Measurements from ENCODE around the gene SLC18A3.

Gene SLC18A3

GRCh38 chr10:49610114-49610457, at the start of gene SLC18A3:
Gene SLC18A3, plus strand, starts transcription at chr10:49610310. Its CDS starts 431 bp downstream, at chr10:49610741.
- Histone ChIP-seq H3K4me1 (ENCODE audit: control insufficient read depth, low read length) (no peaks in the 10 kb centered on the region), H4K20me1 (ENCODE audit: control insufficient read depth, insufficient read depth, low read depth, low read length) (no peaks in the 10 kb centered on the region), H3F3A (ENCODE audit: control insufficient read depth, insufficient read depth) (no peaks in the 10 kb centered on the region), H3K9me3 (ENCODE audit: control insufficient read depth, insufficient read depth, low read length) (no peaks in the 10 kb centered on the region; the same call in 1 of the 2 replicates), H3K9me2 (replicated peaks; ENCODE audit: control insufficient read depth, low read length) (no peaks in the 10 kb centered on the region), H3K4me3 (ENCODE audit: low read length) (no peak within 1 kb of the TSS), H3K79me2 (ENCODE audit: control insufficient read depth, low read length) (no peaks in the 10 kb centered on the region), H3K27ac (ENCODE audit: low read depth, low read length) (no peak within 1 kb of the TSS), H3K4me2 (ENCODE audit: low read length) (no peak within 1 kb of the TSS), H3K27me3 (ENCODE audit: control insufficient read depth, low read length) (no peaks in the 10 kb centered on the region), H3K36me3 (ENCODE audit: control insufficient read depth, low read length) (no peaks in the 10 kb centered on the region)
- TF ChIP-seq CTCF (IDR thresholded peaks at IDR 0.05; ENCODE audit: low read depth, low read length, poor library complexity, severe bottlenecking) (no peak), EZH2phosphoT487 (IDR thresholded peaks at IDR 0.05; ENCODE audit: borderline replicate concordance, low read length) (no peak)

- H3K9me3 ChIP-seq (ENCODE audit: control insufficient read depth, insufficient read depth, low read length), result no peaks in the 10 kb centered on the region
- no peaks in the 10 kb centered on the region for H4K20me1 ChIP-seq (ENCODE audit: control insufficient read depth, insufficient read depth, low read depth, low read length)
- TF ChIP-seq EZH2phosphoT487 (IDR thresholded peaks at IDR 0.05; ENCODE audit: borderline replicate concordance, low read length) (no peak), CTCF (IDR thresholded peaks at IDR 0.05; ENCODE audit: low read depth, low read length, poor library complexity, severe bottlenecking) (no peak)
- H3K4me2 ChIP-seq (ENCODE audit: low read length), result no peak overlapping the region
- no peaks in the 10 kb centered on the region for H3K9me2 ChIP-seq (replicated peaks; ENCODE audit: control insufficient read depth, low read length)
- H3K27ac ChIP-seq (ENCODE audit: low read depth, low read length), result no peak overlapping the region
- no peaks in the 10 kb centered on the region for H3K36me3 ChIP-seq (ENCODE audit: control insufficient read depth, low read length)
- H3K4me3 ChIP-seq (ENCODE audit: low read length), result no peak overlapping the region
- no peaks in the 10 kb centered on the region for H3F3A ChIP-seq (ENCODE audit: control insufficient read depth, insufficient read depth)
- H3K27me3 ChIP-seq (ENCODE audit: control insufficient read depth, low read length), result 0 out of 2 replicates have a peak, but pooled peaks cover 2% of the 10 kb centered on the region
- H3K79me2 ChIP-seq (ENCODE audit: control insufficient read depth, low read length), result no peaks in the 10 kb centered on the region
- H3K4me1 ChIP-seq (ENCODE audit: control insufficient read depth, low read length), result no peaks in the 10 kb centered on the region
Observed at GRCh38 chr10:49560526-49560925, 49.6 kb upstream of the SLC18A3 start.

GRCh38 chr10:49562893-49563292, 47.2 kb upstream of the SLC18A3 start:
- TF ChIP-seq EZH2phosphoT487 (IDR thresholded peaks at IDR 0.05; ENCODE audit: borderline replicate concordance, low read length) (no peak), CTCF (IDR thresholded peaks at IDR 0.05; ENCODE audit: low read depth, low read length, poor library complexity, severe bottlenecking) (no peak)
- no peaks in the 10 kb centered on the region for H3K9me2 ChIP-seq (replicated peaks; ENCODE audit: control insufficient read depth, low read length)
- H3K4me1 ChIP-seq (ENCODE audit: control insufficient read depth, low read length), result no peaks in the 10 kb centered on the region
- H3K79me2 ChIP-seq (ENCODE audit: control insufficient read depth, low read length), result no peaks in the 10 kb centered on the region
- no peak overlapping the region for H3K4me2 ChIP-seq (ENCODE audit: low read length)
- no peaks in the 10 kb centered on the region for H3K36me3 ChIP-seq (ENCODE audit: control insufficient read depth, low read length)
- no peaks in the 10 kb centered on the region for H3F3A ChIP-seq (ENCODE audit: control insufficient read depth, insufficient read depth)
- no peaks in the 10 kb centered on the region for H3K27me3 ChIP-seq (ENCODE audit: control insufficient read depth, low read length)
- H4K20me1 ChIP-seq (ENCODE audit: control insufficient read depth, insufficient read depth, low read depth, low read length), result no peaks in the 10 kb centered on the region
- H3K4me3 ChIP-seq (ENCODE audit: low read length), result no peak overlapping the region
- H3K27ac ChIP-seq (ENCODE audit: low read depth, low read length), result no peak overlapping the region
- peaks cover 3% of the 10 kb centered on the region; the same call in 1 of the 2 replicates for H3K9me3 ChIP-seq (ENCODE audit: control insufficient read depth, insufficient read depth, low read length)

Data from DOHH2 (cell line).